HepG2 (cell line): ENCODE data around the gene RAD51D. TPM values are rescaled to one million over a fixed set of nuclear protein-coding genes. Genes with fewer than 3 reads are reported as not detected.

Experiments used
- AHDC1 ChIP-seq: sonication (generic); formaldehyde crosslinking; IDR thresholded peaks from 2 replicates; pipeline ENCODE4 v1.5.1; 2020; ENCODE audit warnings: mild to moderate bottlenecking, missing genetic modification reagents, borderline replicate concordance
- ATF4 ChIP-seq, 2 experiments: fragments of 450-650 bp in 1 of 2; sonication (generic) in 1 of 2; formaldehyde crosslinking; IDR thresholded peaks; 2 replicates each; pipeline versions ENCODE4 v1.5.0 to v1.8.0; 2020 to 2022; ENCODE audit warnings: mild to moderate bottlenecking in 1 of 2, missing genetic modification reagents in 1 of 2
- E2F2 ChIP-seq: sonication (generic); formaldehyde crosslinking; IDR thresholded peaks from 2 replicates; pipeline ENCODE4 v1.4.0; 2020; ENCODE audit warnings: missing genetic modification reagents, borderline replicate concordance
- FOXK1 ChIP-seq: sonication (generic); formaldehyde crosslinking; IDR thresholded peaks from 2 replicates; pipeline ENCODE4 v1.4.0; 2020; ENCODE audit warnings: low read depth, missing genetic modification reagents, borderline replicate concordance
- FOXO1 ChIP-seq: sonication (generic); formaldehyde crosslinking; IDR thresholded peaks from 2 replicates; pipeline ENCODE4 v1.4.0; 2020; ENCODE audit warnings: missing genetic modification reagents
- KAT8 ChIP-seq: IDR thresholded peaks from 2 replicates; pipeline ENCODE4 v1.6.1; 2016; ENCODE audit warnings: missing genetic modification reagents, missing compliant biosample characterization
- SIX1 ChIP-seq: sonication (generic); formaldehyde crosslinking; IDR thresholded peaks from 2 replicates; pipeline ENCODE4 v1.4.0; 2020; ENCODE audit warnings: missing genetic modification reagents, borderline replicate concordance
- SKIL ChIP-seq: sonication (generic); formaldehyde crosslinking; IDR thresholded peaks from 2 replicates; pipeline ENCODE4 v1.8.0; 2022; ENCODE audit warnings: missing genetic modification reagents, mild to moderate bottlenecking, moderate library complexity, borderline replicate concordance
- ZNF331 ChIP-seq: sonication (generic); formaldehyde crosslinking; IDR thresholded peaks from 2 replicates; pipeline ENCODE4 v1.4.0; 2020; ENCODE audit warnings: missing genetic modification reagents
- ZNF354B ChIP-seq: sonication (generic); formaldehyde crosslinking; IDR thresholded peaks from 2 replicates; pipeline ENCODE4 v1.8.0; 2022; ENCODE audit warnings: mild to moderate bottlenecking, missing genetic modification reagents
- ZNF609 ChIP-seq: sonication (generic); formaldehyde crosslinking; IDR thresholded peaks from 2 replicates; pipeline ENCODE4 v1.4.0; 2020; ENCODE audit warnings: mild to moderate bottlenecking, missing genetic modification reagents, borderline replicate concordance
- ZNF644 ChIP-seq: IDR thresholded peaks from 2 replicates; pipeline ENCODE4 v1.6.1; 2016; ENCODE audit warnings: low read depth
- polyA plus RNA-seq, 8 experiments: library from polyadenylated mRNA; depleted of rRNA in 3 of 8; stranded (reverse) in 7 of 8; unstranded in 1 of 8; fragments of >200 nt; fragmentation: Illumina TruSeq in 4 of 8; extraction: Trizol in 4 of 8; gene quantifications; 2 replicates each; pipeline versions ENCODE4 v1.2.1 to v1.2.3, GENCODE V29; 2011 to 2016; ENCODE audit warnings: low read depth in 4 of 8, missing spikeins in 1 of 8, mixed read lengths in 1 of 8; ENCODE audit not compliant: insufficient read depth in 1 of 8
- total RNA-seq, 5 experiments: library from RNA; depleted of rRNA; stranded (reverse); fragments of >200 nt; fragmentation: Illumina TruSeq; extraction: Trizol; gene quantifications; 2 replicates each; pipeline ENCODE4 v1.2.3, GENCODE V29; 2016; ENCODE audit warnings: low read depth in 1 of 5

The RAD51D gene
- total and polyA plus RNA-seq, 2 of the 13 experiments (the other 11 are each of a cell fraction or from before 2014, with no cell fraction given), result 6.7 to 13.1 TPM

- TF ChIP-seq ZNF609, result peak; percentile 49; the same call in 1 of the 2 replicates
- peak; percentile 15; the same call in 1 of the 2 replicates for TF ChIP-seq SKIL
- peak in 1 of 2 experiments; percentile 54; a peak in 1 of 4 replicates for TF ChIP-seq ATF4 (CRISPR knock-in tag; IDR thresholded peaks at IDR 0.05)
- peak; percentile 20; the same call in 1 of the 2 replicates for TF ChIP-seq KAT8
- peak; percentile 88; the same call in 1 of the 2 replicates for TF ChIP-seq FOXO1
- peak; percentile 83; the same call in 1 of the 2 replicates for TF ChIP-seq FOXK1 (CRISPR knock-in tag)
- TF ChIP-seq ZNF331 (CRISPR knock-in tag), result peak; percentile 58; the same call in 1 of the 2 replicates
- TF ChIP-seq ZNF354B (CRISPR knock-in tag), result no peak
- 0 out of 2 replicates have a peak, but pooled peaks have one; percentile 41 for TF ChIP-seq ZNF644 (CRISPR knock-in tag)
- TF ChIP-seq SIX1 (CRISPR knock-in tag), result peak; percentile 86; the same call in 1 of the 2 replicates
- no peak for TF ChIP-seq E2F2
- peak; percentile 13; the same call in 1 of the 2 replicates for TF ChIP-seq AHDC1 (CRISPR knock-in tag)
Measured at GRCh38 chr17:35051183-35051578, 68.5 kb downstream of the RAD51D start (continued).
